DOHH2 (cell line): Measurements from ENCODE around the gene TNNT1.

Source experiments
- CTCF ChIP-seq: fragments of 200-600 bp; sonication (generic); IDR thresholded peaks from one replicate; pipeline ENCODE4 v1.5.1; 2014; ENCODE audit warnings: antibody characterized with exemption, mild to moderate bottlenecking, low read depth, low read length; ENCODE audit not compliant: poor library complexity, severe bottlenecking
- EZH2phosphoT487 ChIP-seq: fragments of 200-600 bp; sonication (generic); IDR thresholded peaks from 2 replicates; pipeline ENCODE4 v1.6.1; 2017; ENCODE audit warnings: borderline replicate concordance, mild to moderate bottlenecking, antibody characterized with exemption, low read length, moderate library complexity, mixed read lengths

GRCh38 chr19:55094456-55095259, 54.3 kb downstream of the TNNT1 start:
- no peak for TF ChIP-seq CTCF
- TF ChIP-seq EZH2phosphoT487: no peak
